Natural killer cell (primary cell): ENCODE measurements around the gene KANSL3. TPM values are rescaled to one million over a fixed set of nuclear protein-coding genes. Genes with fewer than 3 reads are reported as not detected.
"Not testable (repeated sequence)": the region's sequence is repeated elsewhere in the genome, so short reads cannot be mapped to it uniquely, and the experiment has no call there.

ENCODE experiments used
- ATAC-seq, 3 donors: fragments of 150-1000 bp in 2 of 3; fragments of 200-7000 bp in 1 of 3; cut with Tn5 transposase; 1 replicate in 1 of 3; 2 replicates in 2 of 3; pipeline ENCODE4 v1.10.0; 2021; ENCODE audit warnings: mild to moderate bottlenecking in 2 of 3, moderate library complexity in 2 of 3
- DNase-seq, 2 donors: peaks; one replicate each; pipeline versions ENCODE4 v3.0.0 to v3.0.0-alpha.2; 2013 to 2021; ENCODE audit warnings: mixed read lengths in 1 of 2
- H3K27ac ChIP-seq: one replicate; pipeline ENCODE4 v1.5.1; 2013; ENCODE audit warnings: mild to moderate bottlenecking, low read length
- H3K27me3 ChIP-seq: one replicate; pipeline ENCODE4 v1.6.1; 2013; ENCODE audit warnings: low read length; ENCODE audit not compliant: control insufficient read depth, insufficient read depth
- H3K36me3 ChIP-seq: one replicate; pipeline ENCODE4 v1.6.1; 2013; ENCODE audit warnings: low read length; ENCODE audit not compliant: control insufficient read depth, insufficient read depth
- H3K4me1 ChIP-seq: one replicate; pipeline ENCODE4 v1.6.1; 2013; ENCODE audit warnings: low read length; ENCODE audit not compliant: control insufficient read depth, insufficient read depth
- H3K4me3 ChIP-seq: one replicate; pipeline ENCODE4 v1.5.1; 2013; ENCODE audit warnings: low read length
- H3K9me3 ChIP-seq: one replicate; pipeline ENCODE4 v1.6.1; 2013; ENCODE audit warnings: low read length; ENCODE audit not compliant: control insufficient read depth, insufficient read depth
- H3K27ac Mint-ChIP-seq, 2 donors: one replicate each; pipeline ENCODE4 v1.8.0; 2022; ENCODE audit warnings: mild to moderate bottlenecking in 2 of 2, mixed read lengths in 2 of 2, moderate library complexity in 1 of 2
- H3K27me3 Mint-ChIP-seq, 2 donors: one replicate each; pipeline ENCODE4 v1.8.0; 2022; ENCODE audit warnings: low read depth in 2 of 2, mixed read lengths in 2 of 2
- H3K36me3 Mint-ChIP-seq: one replicate; pipeline ENCODE4 v1.8.0; 2022; ENCODE audit warnings: mixed read lengths
- H3K4me1 Mint-ChIP-seq, 2 donors: one replicate each; pipeline ENCODE4 v1.8.0; 2022; ENCODE audit warnings: mixed read lengths in 2 of 2
- H3K4me3 Mint-ChIP-seq: one replicate; pipeline ENCODE4 v1.8.0; 2022; ENCODE audit warnings: mild to moderate bottlenecking, moderate library complexity, mixed read lengths
- H3K9me3 Mint-ChIP-seq, 2 donors: one replicate each; pipeline ENCODE4 v1.8.0; 2022; ENCODE audit warnings: mixed read lengths in 2 of 2
- WGBS: methylation state at CpG from one replicate; pipeline ENCODE4 v1.1.7; 2013; ENCODE audit warnings: missing lambda C conversion rate; ENCODE audit not compliant: insufficient coverage; 5-methylcytosine and 5-hydroxymethylcytosine counted together
- intact Hi-C: fragments of 100-400 bp; cut with micrococcal nuclease; formaldehyde crosslinking; loops from one replicate; pipeline ENCODE4 v1.14.2; 2022
- total RNA-seq, 4 donors: library from RNA; stranded (reverse); fragments of 120-200 nt in 1 of 4; gene quantifications; one replicate each; pipeline versions ENCODE4 v1.2.3 to v1.2.4, GENCODE V29; 2013 to 2022
- TF ChIP-seq, protein P1 (sequence below): fragments of 200-600 bp; IDR thresholded peaks from one replicate; pipeline ENCODE4 v1.8.0; 2022; ENCODE audit warnings: antibody characterized with exemption

The KANSL3 gene
- total RNA-seq, 3 donors from 2014 or later (not counting 1 experiment from before 2014, with no cell fraction given): 73.9 to 98.0 (median 83.5) TPM

GRCh38 chr2:96669539-96670215, 31.6 kb upstream of the KANSL3 start:
- Mint-ChIP-seq H3K27ac (no peak overlapping the region), H3K9me3 (no peaks in the 10 kb centered on the region), H3K4me1 (peaks cover 0 to 9% of the 10 kb centered on the region in 2 donors), H3K27me3 (peaks cover 0 to 4% of the 10 kb centered on the region in 2 donors), H3K4me3 (no peak overlapping the region), H3K36me3 (no peaks in the 10 kb centered on the region)
- Histone ChIP-seq H3K27ac (no peak overlapping the region), H3K4me3 (no peak overlapping the region), H3K4me1 (peaks cover 4% of the 10 kb centered on the region), H3K27me3 (no peaks in the 10 kb centered on the region), H3K36me3 (no peaks in the 10 kb centered on the region), H3K9me3 (no peaks in the 10 kb centered on the region)
- ATAC-seq (no peak), DNase-seq (no peak)
- WGBS: 95% methylated on average over 15 of the region's 15 CpGs
- TF ChIP-seq, protein P1, sequence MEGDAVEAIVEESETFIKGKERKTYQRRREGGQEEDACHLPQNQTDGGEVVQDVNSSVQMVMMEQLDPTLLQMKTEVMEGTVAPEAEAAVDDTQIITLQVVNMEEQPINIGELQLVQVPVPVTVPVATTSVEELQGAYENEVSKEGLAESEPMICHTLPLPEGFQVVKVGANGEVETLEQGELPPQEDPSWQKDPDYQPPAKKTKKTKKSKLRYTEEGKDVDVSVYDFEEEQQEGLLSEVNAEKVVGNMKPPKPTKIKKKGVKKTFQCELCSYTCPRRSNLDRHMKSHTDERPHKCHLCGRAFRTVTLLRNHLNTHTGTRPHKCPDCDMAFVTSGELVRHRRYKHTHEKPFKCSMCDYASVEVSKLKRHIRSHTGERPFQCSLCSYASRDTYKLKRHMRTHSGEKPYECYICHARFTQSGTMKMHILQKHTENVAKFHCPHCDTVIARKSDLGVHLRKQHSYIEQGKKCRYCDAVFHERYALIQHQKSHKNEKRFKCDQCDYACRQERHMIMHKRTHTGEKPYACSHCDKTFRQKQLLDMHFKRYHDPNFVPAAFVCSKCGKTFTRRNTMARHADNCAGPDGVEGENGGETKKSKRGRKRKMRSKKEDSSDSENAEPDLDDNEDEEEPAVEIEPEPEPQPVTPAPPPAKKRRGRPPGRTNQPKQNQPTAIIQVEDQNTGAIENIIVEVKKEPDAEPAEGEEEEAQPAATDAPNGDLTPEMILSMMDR: no peak
- intact Hi-C loops: no loop called here

GRCh38 chr2:96668771-96669170, 30.7 kb upstream of the KANSL3 start:
- peaks cover 0 to 3% of the 10 kb centered on the region in 2 donors for H3K9me3 Mint-ChIP-seq
- Histone ChIP-seq H3K27me3 (no peaks in the 10 kb centered on the region), H3K4me1 (peaks cover 4% of the 10 kb centered on the region), H3K36me3 (no peaks in the 10 kb centered on the region), H3K4me3 (no peak overlapping the region), H3K27ac (no peak overlapping the region), H3K9me3 (no peaks in the 10 kb centered on the region)
- WGBS: 75% methylated on average over 11 of the region's 11 CpGs
- no peak overlapping the region for H3K27ac Mint-ChIP-seq
- no peak overlapping the region for H3K4me3 Mint-ChIP-seq
- ATAC-seq (no peak), DNase-seq (no peak)
- H3K27me3 Mint-ChIP-seq: peaks cover 0 to 4% of the 10 kb centered on the region in 2 donors
- no peaks in the 10 kb centered on the region for H3K36me3 Mint-ChIP-seq
- intact Hi-C loops: no loop called here
- TF ChIP-seq, protein P1: no peak
- peaks cover 0 to 9% of the 10 kb centered on the region in 2 donors for H3K4me1 Mint-ChIP-seq

- H3K4me1 ChIP-seq, H3K27ac Mint-ChIP-seq, H3K27ac ChIP-seq, H3K36me3 Mint-ChIP-seq, H3K27me3 ChIP-seq, H3K27me3 Mint-ChIP-seq, ATAC-seq, H3K4me1 Mint-ChIP-seq, DNase-seq, H3K9me3 ChIP-seq, H3K36me3 ChIP-seq, H3K4me3 Mint-ChIP-seq, H3K9me3 Mint-ChIP-seq, intact Hi-C loops, H3K4me3 ChIP-seq: not testable (repeated sequence)
- WGBS: 87% methylated on average over 3 of the region's 3 CpGs
These were observed 27.6 kb upstream of the KANSL3 start for GRCh38 chr2:96665717-96666116.

DNA sequence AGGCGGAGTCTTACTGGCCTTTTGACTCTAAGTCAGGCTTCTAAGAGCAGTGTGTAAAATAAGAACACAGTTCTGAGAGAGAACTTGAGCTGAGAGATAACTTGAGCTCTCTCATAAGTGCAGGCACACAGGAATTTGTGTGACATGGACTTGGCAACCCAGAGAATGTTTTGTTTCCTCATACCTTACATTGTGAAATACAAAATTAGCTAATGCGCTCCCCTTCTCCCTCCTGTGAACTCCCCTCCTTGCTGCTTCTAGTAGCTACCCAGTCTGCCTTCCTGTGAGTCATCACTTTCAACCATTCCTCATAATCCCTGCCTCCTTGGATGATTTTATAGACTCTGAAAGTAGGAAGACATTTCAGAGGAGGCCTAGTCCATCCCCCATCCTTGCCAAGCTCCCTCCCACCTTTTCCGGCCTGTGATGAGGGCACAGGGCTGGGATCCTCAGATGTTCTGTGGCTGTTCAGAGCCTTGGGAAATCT, 27.0 kb upstream of the KANSL3 start:
- intact Hi-C loops: no loop called here
- Histone ChIP-seq H3K4me3 (no peak overlapping the region), H3K4me1 (peaks cover 4% of the 10 kb centered on the region), H3K9me3 (no peaks in the 10 kb centered on the region), H3K36me3 (no peaks in the 10 kb centered on the region), H3K27me3 (no peaks in the 10 kb centered on the region), H3K27ac (no peak overlapping the region)
- TF ChIP-seq, protein P1: no peak
- H3K27ac Mint-ChIP-seq: no peak overlapping the region
- H3K27me3 Mint-ChIP-seq: peaks cover 0 to 2% of the 10 kb centered on the region in 2 donors
- H3K4me3 Mint-ChIP-seq: no peak overlapping the region
- H3K4me1 Mint-ChIP-seq: no peaks in the 10 kb centered on the region
- ATAC-seq (peak in 1 of 3 donors; percentile 58), DNase-seq (no peak)
- peaks cover 0 to 3% of the 10 kb centered on the region in 2 donors for H3K9me3 Mint-ChIP-seq
- H3K36me3 Mint-ChIP-seq: no peaks in the 10 kb centered on the region
- WGBS: 87% methylated on average over 3 of the region's 3 CpGs
